Fibroblast of lung (primary cell): Measurements from ENCODE around the gene AFTPH.

Experiments used
- EZH2 ChIP-seq: IDR thresholded peaks from 2 replicates; pipeline ENCODE4 v1.5.1; 2012; ENCODE audit warnings: low read length, control low read depth, mild to moderate bottlenecking; ENCODE audit errors: missing control alignments
- TF ChIP-seq, protein P1 (sequence below), 2 donors: IDR thresholded peaks in 1 of 2; conservative IDR thresholded peaks in 1 of 2; 1 replicate in 1 of 2; 2 replicates in 1 of 2; pipeline ENCODE4 v1.5.1; 2011 to 2012; ENCODE audit warnings: low read length in 2 of 2, control low read depth in 1 of 2, inconsistent platforms in 1 of 2, low read depth in 1 of 2, mild to moderate bottlenecking in 1 of 2

DNA sequence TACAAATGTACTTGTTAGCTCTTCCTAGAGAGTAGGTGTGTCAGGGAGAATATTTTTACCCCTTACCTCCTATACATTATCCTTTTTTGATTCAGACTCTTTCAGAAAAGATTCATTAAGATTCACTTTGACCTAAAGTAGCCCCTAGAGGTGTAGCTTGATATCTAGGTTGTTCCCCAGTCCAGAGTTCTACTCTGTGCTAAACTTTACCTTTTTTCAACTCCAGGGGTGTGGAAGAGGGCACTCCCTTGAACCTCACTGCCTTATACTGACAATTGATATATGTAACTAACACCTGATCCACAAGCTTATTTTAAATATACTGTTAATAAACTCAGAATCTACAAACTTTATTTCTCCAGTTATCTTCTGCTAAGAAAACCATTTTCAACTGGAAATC lies 30.0 kb downstream of the AFTPH start:
- TF ChIP-seq EZH2, result no peak
- TF ChIP-seq, protein P1, sequence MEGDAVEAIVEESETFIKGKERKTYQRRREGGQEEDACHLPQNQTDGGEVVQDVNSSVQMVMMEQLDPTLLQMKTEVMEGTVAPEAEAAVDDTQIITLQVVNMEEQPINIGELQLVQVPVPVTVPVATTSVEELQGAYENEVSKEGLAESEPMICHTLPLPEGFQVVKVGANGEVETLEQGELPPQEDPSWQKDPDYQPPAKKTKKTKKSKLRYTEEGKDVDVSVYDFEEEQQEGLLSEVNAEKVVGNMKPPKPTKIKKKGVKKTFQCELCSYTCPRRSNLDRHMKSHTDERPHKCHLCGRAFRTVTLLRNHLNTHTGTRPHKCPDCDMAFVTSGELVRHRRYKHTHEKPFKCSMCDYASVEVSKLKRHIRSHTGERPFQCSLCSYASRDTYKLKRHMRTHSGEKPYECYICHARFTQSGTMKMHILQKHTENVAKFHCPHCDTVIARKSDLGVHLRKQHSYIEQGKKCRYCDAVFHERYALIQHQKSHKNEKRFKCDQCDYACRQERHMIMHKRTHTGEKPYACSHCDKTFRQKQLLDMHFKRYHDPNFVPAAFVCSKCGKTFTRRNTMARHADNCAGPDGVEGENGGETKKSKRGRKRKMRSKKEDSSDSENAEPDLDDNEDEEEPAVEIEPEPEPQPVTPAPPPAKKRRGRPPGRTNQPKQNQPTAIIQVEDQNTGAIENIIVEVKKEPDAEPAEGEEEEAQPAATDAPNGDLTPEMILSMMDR (conservative IDR thresholded peaks at IDR 0.05 in 1 of 2, IDR thresholded peaks at IDR 0.05 in 1 of 2; ENCODE audit: low read depth in 1 of 2, low read length in 2 of 2), result no peak
